ENCODE results near the gene GET3. TPM values are rescaled to one million over a fixed set of nuclear protein-coding genes. Genes with fewer than 3 reads are reported as not detected.

GET3 gene
- 64.1 and 82.2 TPM in 2 replicates for total RNA-seq

DNA sequence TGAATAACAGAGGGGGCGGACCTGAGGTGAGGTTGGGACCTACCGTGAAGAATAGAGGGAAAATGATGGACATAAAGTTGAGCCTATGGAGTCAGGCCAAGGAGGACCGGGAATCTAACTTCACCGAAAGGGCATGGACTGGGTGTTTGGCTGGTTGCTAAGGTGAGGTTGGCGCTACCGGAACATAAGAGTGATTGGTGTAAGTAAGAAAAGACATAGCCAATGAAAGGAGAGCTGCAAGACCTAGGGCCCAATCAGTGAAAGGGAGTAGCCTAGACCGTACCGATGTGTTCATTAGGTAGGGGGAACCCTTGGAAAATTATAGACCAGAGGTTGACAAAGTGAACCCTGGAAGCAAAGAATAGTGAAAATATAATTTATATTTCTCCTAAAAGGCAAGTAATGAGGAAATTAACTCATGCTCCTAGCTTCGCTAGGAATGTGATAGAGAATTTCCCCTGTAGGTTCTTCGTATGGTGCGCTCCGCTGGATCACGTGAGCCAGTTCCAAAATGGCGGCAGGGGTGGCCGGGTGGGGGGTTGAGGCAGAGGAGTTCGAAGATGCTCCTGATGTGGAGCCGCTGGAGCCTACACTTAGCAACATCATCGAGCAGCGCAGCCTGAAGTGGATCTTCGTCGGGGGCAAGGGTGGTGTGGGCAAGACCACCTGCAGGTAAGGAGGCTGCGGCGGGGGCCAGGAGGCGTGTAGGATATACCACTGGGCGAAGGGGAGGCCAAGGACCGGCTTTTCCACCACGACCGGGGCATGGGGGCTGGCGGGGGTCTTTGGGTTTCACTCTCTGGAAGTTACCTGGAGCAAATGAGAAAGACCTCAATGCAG is at the start of gene GET3:
Gene GET3, plus strand, starts transcription at position 503 of the 840 bp plus-strand sequence. Its CDS starts 9 bp downstream, at position 512.

DNA sequence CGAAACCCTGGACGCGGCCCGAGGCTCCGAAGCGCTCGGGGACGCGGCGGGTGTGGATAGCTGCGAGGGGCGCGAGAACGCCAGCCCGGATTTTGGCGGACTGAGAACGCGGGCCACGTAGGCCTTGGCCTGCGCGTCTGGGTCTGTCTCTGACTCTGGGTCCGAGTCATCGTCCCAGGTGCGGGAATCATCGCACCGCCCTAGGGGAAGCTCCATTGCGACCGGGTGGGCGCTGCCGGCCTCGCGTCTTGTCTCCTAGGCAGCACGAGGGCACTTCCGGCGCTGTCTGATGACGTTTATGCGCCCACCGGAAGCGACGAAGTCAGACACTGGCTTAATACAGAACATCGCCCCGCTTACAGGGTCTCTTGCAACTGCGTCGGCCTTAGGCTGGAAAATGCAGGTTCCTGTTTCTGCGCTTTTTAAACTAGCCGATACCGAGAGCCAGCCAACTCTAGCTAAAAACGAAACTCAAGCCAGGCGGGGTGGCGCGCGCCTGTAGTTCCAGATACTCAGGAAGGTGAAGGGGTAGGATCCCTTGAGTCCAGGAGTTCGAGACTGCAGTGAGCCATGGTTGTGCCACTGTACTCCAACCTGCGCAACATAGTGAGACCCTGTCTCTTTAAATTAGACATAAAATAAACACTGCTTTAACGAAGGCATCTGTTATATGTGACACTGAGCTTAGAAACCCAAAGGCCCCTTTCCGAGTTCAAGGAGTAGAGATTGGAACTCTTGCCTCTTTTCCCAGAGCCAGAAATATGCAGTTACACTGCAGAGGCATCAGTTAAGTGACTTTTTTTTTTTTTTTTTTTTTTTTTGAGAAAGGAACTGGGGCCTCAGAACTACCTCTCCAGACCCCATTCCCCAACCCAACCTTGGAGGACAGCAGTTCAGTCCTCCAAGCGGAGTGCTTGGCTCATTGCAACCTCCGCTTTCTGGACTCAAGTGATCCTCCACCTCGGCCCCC is 40.6 kb upstream of the GET3 start, which contains the start of gene FBXW9:
Gene FBXW9, minus strand, starts transcription at position 266 of the 970 bp plus-strand sequence. Its CDS starts 50 bp downstream, at position 216.

GRCh38 chr19:12723641-12724426 is 13.5 kb upstream of the GET3 start, which contains the start of gene TNPO2:
TNPO2 (minus strand) TSS chr19:12723932; CDS start chr19:12720977, 2,955 bp downstream.

DNA sequence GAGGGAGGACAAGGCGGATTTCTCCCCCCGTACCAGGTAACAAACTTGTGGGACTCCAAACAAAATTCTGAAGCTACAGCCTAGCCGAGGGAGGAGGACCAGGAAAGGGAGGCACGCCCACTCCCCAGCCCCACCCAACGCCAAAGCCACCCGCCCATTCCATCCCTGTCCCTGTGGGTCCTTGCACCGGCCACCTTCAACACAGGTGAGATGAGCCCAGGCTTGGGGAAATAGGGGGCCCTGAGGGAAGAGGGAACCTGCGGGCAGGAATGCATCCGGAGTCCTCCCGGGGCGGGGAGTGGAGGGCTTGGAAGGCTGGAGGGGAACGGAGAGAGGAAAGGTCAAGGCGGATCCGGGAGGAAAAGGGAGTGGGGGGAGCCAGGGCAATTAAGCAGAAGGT is 14.3 kb downstream of the GET3 start, which contains the start of gene BEST2:
Gene BEST2, plus strand, starts transcription at position 157 of the 400 bp plus-strand sequence. CDS start 802 bp downstream, outside the sequence.

DNA sequence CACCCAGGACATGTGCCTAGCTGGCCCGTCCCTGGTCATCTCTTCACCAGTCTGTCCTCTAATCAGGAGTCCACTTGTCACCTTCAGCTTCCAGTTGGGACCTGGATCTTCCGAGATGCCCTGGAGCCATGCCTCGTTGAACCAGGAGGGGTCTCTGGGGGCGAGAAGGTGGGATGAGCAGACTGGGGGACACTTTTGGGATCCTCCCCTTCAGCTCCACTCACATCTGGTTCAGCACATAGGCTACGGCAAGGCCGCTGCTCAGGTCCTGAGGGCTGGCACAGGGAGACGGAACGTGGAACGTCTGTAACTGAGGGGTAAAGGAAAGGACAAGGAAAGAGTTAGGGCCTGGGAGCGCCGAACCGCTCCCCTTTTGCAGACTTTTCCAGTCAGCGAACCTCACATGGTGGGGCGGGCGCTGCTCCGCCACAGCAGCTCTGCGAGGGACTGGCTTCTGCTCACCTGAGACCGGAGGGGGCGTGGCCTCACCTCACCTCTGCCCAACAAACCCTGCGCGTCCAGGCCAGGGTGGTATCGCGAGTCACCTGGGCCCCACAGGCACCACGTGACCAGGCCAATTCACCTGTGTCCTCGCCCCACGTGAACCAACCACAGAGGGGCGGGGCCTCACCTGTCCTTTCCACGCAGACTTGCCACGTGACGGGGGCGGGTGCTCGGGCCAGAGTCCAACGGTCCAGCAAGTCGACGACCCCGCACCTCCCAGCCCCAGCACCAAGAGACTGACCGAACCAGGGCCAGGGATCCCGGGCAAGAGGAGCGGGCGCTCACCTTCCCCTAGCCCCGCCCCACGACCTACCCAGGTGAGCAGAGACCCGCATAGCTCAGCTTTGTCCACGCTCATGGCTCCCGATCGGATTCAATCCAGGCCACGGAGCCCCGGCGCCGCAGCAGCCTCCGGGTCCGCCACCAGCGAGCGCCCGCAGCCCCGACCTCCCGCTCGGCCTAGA is 37.6 kb downstream of the GET3 start, which contains the start of gene HOOK2:
Gene HOOK2, minus strand, starts transcription at position 965 of the 968 bp plus-strand sequence. Its CDS starts 103 bp downstream, at position 862.

GRCh38 chr19:12791345-12792050 is 54.2 kb downstream of the GET3 start, which contains the start of gene JUNB:
JUNB (plus strand) TSS chr19:12791486; CDS start chr19:12791772, 286 bp downstream.

Other genes with a start within 250 kb of the GET3 start
- gene ZNF564, start 186.0 kb upstream of the GET3 start, total RNA-seq, result 2.3 and 3.7 TPM in 2 replicates
- gene ZNF490, start 126.7 kb upstream of the GET3 start, total RNA-seq, result 3.0 and 4.3 TPM in 2 replicates
- 9.0 and 9.2 TPM in 2 replicates for gene ZNF791, start 126.6 kb upstream of the GET3 start, total RNA-seq
- 39.4 and 43.9 TPM in 2 replicates for gene MAN2B1, start 70.8 kb upstream of the GET3 start, total RNA-seq
- gene WDR83, start 70.7 kb upstream of the GET3 start, total RNA-seq, result 6.2 and 10.6 TPM in 2 replicates
- gene DHPS, start 55.6 kb upstream of the GET3 start, total RNA-seq, result 63.6 and 81.8 TPM in 2 replicates
- gene GNG14, start 49.5 kb upstream of the GET3 start, total RNA-seq, result not detected in 2 replicates
- 15.8 and 23.4 TPM in 2 replicates for gene FBXW9, start 40.9 kb upstream of the GET3 start, total RNA-seq
- 36.6 and 41.9 TPM in 2 replicates for gene TNPO2, start 13.6 kb upstream of the GET3 start, total RNA-seq
- gene TRIR, start 2.8 kb upstream of the GET3 start, total RNA-seq, result 284 and 434 TPM in 2 replicates
- not detected in 2 replicates for gene BEST2, start 14.3 kb downstream of the GET3 start, total RNA-seq
- 25.5 and 32.4 TPM in 2 replicates for gene HOOK2, start 38.1 kb downstream of the GET3 start, total RNA-seq
- gene JUNB, start 54.0 kb downstream of the GET3 start, total RNA-seq, result 514 and 542 TPM in 2 replicates
- 476 and 536 TPM in 2 replicates for gene PRDX2, start 64.3 kb downstream of the GET3 start, total RNA-seq
- not detected in 2 replicates for gene THSD8, start 64.6 kb downstream of the GET3 start, total RNA-seq
- 39.0 and 42.2 TPM in 2 replicates for gene RNASEH2A, start 69.1 kb downstream of the GET3 start, total RNA-seq
- gene RTBDN, start 97.1 kb downstream of the GET3 start, total RNA-seq, result not detected in 2 replicates
- gene MAST1, start 101.0 kb downstream of the GET3 start, total RNA-seq, result 0.23 and 0.42 TPM in 2 replicates
- gene DNASE2, start 144.0 kb downstream of the GET3 start, total RNA-seq, result 29.3 and 32.3 TPM in 2 replicates
- not detected in 2 replicates for gene KLF1, start 149.7 kb downstream of the GET3 start, total RNA-seq
- 20.6 and 38.9 TPM in 2 replicates for gene GCDH, start 153.7 kb downstream of the GET3 start, total RNA-seq
- 0.14 and 2.2 TPM in 2 replicates for gene SYCE2, start 181.8 kb downstream of the GET3 start, total RNA-seq
- 96.3 and 108 TPM in 2 replicates for gene FARSA, start 196.2 kb downstream of the GET3 start, total RNA-seq
- gene CALR, start 201.1 kb downstream of the GET3 start, total RNA-seq, result 926 and 958 TPM in 2 replicates
- 103 and 117 TPM in 2 replicates for gene RAD23A, start 208.4 kb downstream of the GET3 start, total RNA-seq
- gene GADD45GIP1, start 219.7 kb downstream of the GET3 start, total RNA-seq, result 88.6 and 107 TPM in 2 replicates
- 0.07 TPM in 1 of 2 replicates, not detected in the other for gene DAND5, start 232.1 kb downstream of the GET3 start, total RNA-seq

Data from airway epithelial cell (primary cell).